ENCODE data around the gene OSBPL6.
"Not testable (repeated sequence)": the region's sequence is repeated elsewhere in the genome, so short reads cannot be mapped to it uniquely, and the experiment has no call there.

OSBPL6 gene

DNA sequence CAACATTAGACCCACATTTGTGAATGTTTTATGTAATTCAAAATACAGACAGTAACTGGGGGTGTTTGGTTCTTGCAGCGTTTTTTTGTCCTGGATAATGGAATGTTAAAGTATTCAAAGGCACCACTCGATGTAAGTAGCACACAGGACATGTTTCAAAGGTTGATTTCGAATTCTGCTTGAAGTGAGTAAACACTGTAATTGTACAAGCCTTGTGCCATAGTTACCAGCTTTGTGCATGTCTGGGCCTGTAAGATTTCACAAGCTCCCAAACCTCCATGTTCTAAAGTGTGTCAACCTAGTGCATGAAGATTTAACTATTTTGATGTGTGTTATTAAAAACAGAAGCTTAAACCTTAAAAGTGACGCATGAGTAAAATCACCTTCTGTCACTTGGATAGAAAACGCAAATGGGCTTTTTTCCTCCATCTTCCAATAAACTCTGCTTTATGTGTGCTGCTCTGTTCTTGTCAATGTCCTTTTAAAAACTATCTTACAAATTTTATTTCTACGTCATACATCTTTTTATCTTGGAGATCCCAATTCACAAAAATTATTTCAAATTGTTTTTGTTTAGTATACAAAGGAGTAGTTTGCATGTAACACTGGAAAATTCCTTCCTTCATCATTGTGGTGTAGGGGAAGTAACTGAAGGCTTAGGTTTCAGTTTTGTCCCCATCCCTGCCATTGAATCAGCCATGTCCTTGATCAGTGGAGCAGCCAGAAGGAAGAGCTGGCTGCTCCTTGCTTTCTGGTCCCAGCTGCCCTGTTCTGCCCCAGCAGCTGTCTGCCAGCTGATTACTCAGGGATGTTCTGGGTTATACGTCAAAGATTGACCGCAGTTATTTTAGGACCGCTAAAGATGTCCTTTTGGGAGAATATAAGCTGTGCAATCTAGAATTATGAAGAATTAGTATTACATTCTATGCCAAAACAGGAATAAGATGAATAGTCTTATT, 137.4 kb downstream of the OSBPL6 start:
- in situ Hi-C loops (cut with MboI; ENCODE audit: low sequenced_read_pairs) = no loop called here

- in situ Hi-C loops (cut with MboI; ENCODE audit: low sequenced_read_pairs) = no loop called here
Measured at GRCh38 chr2:178333851-178334250, 139.5 kb downstream of the OSBPL6 start.

DNA sequence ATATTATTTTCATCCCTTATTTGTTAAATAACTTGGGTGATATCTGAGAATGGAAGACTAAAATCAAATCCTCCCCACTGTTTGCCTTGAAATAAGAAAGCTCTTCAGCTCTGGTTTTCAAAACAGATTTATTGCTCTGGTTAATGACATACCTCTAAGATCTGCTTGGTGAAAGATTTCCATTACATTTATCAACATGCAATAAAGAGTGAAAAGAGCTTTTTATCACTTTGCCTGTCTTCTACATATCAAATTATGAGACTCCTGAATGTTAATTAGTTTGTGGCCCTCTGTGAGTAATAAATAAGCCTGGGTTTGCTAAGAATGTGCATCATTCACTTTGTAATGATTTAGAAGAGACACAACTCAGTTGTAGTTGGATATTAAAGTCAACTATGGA, 140.9 kb downstream of the OSBPL6 start:
- in situ Hi-C loops (cut with MboI; ENCODE audit: low sequenced_read_pairs) = no loop called here

DNA sequence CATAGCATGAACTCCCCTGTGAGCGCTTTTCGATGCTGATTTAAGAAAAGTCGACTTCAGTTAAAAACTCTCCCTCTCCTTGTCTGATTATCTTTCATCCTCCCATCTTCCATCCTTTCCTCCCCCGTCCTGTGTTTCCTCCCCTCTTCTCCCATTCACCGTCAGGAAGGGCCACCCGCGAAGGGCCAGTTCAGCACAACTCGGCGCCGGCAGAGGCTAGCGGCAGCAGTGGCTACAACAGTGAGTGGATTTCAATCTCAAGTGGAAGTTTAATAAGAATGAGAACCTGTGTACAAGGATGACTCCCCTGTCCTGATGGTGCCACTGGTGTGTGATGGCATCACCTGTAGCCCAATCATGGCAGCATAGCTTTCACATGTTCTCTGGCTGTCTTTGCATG, 149.8 kb downstream of the OSBPL6 start:
- in situ Hi-C loops (cut with MboI; ENCODE audit: low sequenced_read_pairs) = no loop called here

GRCh38 chr2:178345951-178346350, 151.6 kb downstream of the OSBPL6 start:
- in situ Hi-C loops (cut with MboI; ENCODE audit: low sequenced_read_pairs) = no loop called here

DNA sequence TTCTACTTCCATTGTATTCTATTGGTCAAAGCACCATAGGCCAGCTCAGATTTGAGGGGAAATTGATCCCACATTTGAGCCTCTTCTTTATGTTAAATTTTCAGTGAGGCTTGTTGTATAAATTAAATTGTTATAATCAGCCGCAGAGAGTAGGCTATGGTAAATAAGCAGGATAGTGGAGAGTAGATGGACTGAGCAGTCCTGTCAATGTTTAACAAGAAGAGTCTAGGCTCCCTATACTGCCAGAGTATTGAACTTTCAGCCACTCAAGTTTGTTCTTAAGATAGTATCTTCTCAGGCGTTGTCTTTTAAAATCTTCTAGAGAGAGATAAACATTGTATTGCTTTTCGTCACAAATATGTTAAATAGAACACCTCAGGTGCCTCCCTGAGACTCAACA, 155.7 kb downstream of the OSBPL6 start:
- in situ Hi-C loops (cut with MboI; ENCODE audit: low sequenced_read_pairs) = no loop called here

DNA sequence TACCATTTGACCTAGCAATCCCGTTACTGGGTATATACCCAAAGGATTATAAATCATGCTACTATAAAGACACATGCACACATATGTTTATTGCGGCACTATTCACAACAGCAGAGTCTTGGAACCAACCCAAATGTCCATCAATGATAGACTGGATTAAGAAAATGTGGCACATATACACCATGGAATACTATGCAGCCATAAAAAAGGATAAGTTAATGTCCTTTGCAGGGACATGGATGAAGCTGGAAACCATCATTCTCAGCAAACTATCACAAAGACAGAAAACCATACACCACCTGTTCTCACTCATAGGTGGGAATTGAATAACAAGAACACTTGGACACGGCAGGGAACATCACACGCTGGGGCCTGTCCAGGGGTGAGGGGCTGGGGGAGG, 163.4 kb downstream of the OSBPL6 start:
- in situ Hi-C loops (cut with MboI; ENCODE audit: low sequenced_read_pairs) = not testable (repeated sequence)

DNA sequence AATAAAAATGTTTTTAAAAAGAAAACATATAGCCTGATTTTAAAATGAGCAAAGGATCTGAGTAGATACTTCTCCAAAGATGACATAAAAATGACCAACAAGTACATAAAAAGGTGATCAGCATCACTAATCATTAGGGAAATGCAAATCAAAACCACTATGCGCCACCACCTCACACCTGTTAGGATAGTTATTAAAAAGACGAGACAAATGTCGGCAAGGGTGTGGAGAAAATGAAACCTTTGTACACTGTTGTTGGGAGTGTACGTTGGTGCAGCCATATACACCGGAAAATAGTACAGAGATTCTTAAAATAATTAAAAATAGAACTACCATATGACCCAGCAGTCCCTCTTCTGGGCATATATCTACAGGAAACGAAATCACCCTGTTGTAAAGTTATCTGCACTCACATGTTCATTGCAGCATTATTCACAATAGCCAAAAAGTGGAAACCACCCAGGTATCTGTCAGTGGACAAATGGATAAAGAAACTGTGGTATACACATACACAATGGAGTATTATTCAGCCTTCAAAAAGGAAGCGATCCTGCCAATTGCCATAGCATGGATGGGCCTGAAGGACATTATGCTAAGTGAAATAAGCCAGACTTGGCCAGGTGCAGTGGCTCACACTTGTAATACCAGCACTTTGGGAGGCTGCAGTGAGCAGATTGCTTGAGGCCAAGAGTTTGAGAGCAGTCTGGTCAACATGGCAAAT, 165.0 kb downstream of the OSBPL6 start:
- in situ Hi-C loops (cut with MboI; ENCODE audit: low sequenced_read_pairs) = no loop called here

DNA sequence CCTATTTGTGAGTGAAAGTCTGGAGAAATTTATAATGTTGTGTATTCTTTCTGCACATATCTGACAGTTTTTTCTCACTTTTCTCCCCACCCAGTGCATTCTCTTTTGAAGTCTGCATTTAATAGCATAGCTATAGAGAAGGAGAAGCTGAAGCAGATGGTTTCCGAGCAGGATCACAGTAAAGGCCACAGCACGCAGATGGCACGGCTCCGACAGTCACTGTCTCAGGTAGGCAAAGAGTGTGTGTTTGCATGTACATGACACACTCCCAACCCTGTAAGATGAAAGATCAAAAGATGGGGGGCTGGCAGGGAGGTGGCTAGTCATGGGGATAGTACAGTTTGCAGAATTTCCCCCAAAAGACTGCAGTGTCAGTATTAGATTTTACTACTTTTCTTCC, 167.3 kb downstream of the OSBPL6 start:
- in situ Hi-C loops (cut with MboI; ENCODE audit: low sequenced_read_pairs) = no loop called here

GRCh38 chr2:178363252-178363651, 168.9 kb downstream of the OSBPL6 start:
- in situ Hi-C loops (cut with MboI; ENCODE audit: low sequenced_read_pairs) = no loop called here

DNA sequence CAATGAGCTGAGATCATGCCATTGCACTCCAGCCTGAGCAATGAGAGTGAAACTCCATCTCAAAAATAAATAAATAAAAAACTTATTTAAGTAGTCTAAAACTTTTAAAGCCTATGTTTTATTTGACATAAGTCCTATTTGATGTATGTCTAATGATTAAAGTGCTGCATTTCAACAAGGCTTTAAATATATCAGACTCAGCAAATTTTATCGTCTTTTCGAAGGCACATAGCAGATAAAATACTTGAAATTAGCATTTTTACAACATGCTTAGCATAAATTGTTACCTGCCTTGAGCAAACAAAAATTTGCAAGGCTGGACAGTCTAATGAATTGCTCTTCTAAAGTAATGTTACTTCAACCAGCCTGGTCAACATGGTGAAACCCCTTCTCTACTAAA, 170.8 kb downstream of the OSBPL6 start:
- in situ Hi-C loops (cut with MboI; ENCODE audit: low sequenced_read_pairs) = no loop called here

- in situ Hi-C loops (cut with MboI; ENCODE audit: low sequenced_read_pairs) = no loop called here
Measured at GRCh38 chr2:178366412-178366811, 172.1 kb downstream of the OSBPL6 start.

GRCh38 chr2:178367344-178367743, 173.0 kb downstream of the OSBPL6 start:
- in situ Hi-C loops (cut with MboI; ENCODE audit: low sequenced_read_pairs) = no loop called here

GRCh38 chr2:178374865-178375264, 180.6 kb downstream of the OSBPL6 start:
- in situ Hi-C loops (cut with MboI; ENCODE audit: low sequenced_read_pairs) = no loop called here

GRCh38 chr2:178377046-178377445, 182.7 kb downstream of the OSBPL6 start:
- in situ Hi-C loops (cut with MboI; ENCODE audit: low sequenced_read_pairs) = no loop called here

DNA sequence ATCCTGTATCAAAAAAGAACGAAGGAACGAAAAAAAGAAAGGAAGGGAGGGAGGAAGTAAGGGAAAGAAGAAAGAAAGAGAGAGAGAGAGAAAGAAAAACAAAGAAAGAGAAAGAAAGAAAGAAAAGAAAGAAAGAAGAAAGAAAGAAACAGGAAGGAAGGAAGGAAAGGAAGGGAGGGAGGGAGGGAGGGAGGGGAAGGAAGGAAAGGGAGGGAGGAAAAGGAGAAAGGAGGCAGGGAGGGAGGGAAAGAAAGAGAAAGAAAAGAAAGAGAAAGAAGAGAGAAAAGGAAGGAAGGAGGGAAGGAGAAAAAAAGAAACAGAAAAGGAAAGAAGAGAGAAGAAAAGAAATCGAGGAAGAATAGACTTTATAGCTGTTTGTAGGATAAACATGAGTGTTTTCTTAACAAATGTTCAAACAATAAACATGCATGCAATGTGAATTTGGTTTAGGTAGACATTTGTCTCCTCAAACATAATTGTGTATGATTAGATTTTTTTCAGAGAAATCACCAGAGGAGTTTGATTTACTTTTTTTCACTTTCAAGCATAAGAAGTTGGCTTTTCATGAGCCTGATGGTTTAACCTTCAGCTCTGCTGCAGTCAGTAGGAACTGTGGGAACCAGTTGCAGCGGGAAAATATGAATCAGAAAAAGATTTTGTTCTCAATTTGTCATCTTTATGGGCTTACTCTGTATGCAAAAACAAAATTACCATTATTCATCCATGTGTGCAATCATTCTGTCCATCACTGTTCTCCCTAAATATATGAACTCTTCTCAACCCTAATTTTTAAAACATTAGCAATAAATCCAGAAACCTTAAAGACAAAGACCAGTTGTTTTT, 185.1 kb downstream of the OSBPL6 start:
- in situ Hi-C loops (cut with MboI; ENCODE audit: low sequenced_read_pairs) = no loop called here

- in situ Hi-C loops (cut with MboI; ENCODE audit: low sequenced_read_pairs) = no loop called here
Measured at GRCh38 chr2:178380763-178381162, 186.5 kb downstream of the OSBPL6 start.

GRCh38 chr2:178383718-178384117, 189.4 kb downstream of the OSBPL6 start:
- in situ Hi-C loops (cut with MboI; ENCODE audit: low sequenced_read_pairs) = no loop called here

- in situ Hi-C loops (cut with MboI; ENCODE audit: low sequenced_read_pairs) = no loop called here
Measured at GRCh38 chr2:178385595-178386148, 191.4 kb downstream of the OSBPL6 start.

DNA sequence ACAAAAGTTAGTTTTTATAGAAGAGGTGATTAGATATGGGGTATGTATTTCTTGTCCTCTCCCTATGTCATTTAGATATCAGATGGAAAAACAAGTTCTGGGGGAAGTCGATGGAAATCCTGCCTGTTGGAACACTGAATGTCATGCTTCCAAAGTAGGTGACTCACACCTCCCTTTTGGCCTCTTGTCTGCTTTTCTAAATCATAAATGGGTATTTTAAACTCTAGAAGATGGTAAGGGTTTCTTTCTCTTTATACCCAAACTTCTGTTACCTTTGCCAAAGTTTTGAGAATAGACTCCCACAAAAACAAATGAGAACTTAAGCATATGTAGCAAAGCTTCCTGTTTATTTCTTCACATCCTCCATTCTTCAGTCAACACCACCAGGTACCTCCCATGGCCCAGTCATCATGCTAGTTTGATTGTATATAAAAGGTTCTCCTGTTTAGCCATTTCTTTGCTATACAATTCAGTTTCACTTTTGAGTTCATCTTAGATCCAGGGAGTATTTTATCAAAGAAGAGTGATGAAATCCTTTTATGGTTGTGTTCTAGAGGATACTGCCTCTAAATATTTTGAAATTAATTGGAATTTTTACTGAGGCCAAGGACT, 192.8 kb downstream of the OSBPL6 start:
- in situ Hi-C loops (cut with MboI; ENCODE audit: low sequenced_read_pairs) = no loop called here
